ENCODE results near the gene DEPDC1B. TPM values are rescaled to one million over a fixed set of nuclear protein-coding genes. Genes with fewer than 3 reads are reported as not detected.

The DEPDC1B gene
- total and polyA plus RNA-seq, 2 experiments from 2014 or later: 38.3 to 67.9 TPM

DNA sequence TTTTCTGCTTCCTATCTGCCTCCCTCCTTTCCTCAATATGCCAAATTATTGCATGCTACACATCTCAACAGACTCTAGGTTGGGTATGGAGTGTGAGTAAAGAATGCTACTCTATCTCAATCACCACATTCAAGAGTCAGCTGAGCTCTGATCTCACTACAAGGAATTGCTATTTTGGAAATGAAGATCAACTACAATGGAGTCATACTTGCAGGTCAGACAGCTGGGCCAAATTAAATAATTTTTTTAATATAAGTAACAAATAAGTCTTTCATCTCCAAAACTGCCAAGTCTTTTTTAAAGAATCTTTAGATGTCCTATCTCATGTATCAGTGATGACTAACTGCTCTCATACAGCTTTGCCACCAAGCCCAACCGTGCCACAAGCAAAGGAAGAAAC is 64.0 kb downstream of the DEPDC1B start:
- Histone ChIP-seq H3K27ac (ENCODE audit: low read depth) (no peak overlapping the region), H3K36me3 (ENCODE audit: insufficient read depth) (no peaks in the 10 kb centered on the region; the same call in 1 of the 2 replicates), H3K4me2 (no peak overlapping the region), H3K4me1 (ENCODE audit: insufficient read depth) (no peaks in the 10 kb centered on the region), H3K4me3 (no peak overlapping the region), H2AFZ (no peak overlapping the region), H3F3A (replicated peaks; ENCODE audit: low read depth) (no peaks in the 10 kb centered on the region), H4K20me1 (replicated peaks; ENCODE audit: insufficient read depth) (no peaks in the 10 kb centered on the region), H3K9me2 (ENCODE audit: insufficient read depth) (no peaks in the 10 kb centered on the region), H3K79me2 (replicated peaks; ENCODE audit: insufficient read depth) (0 out of 2 replicates have a peak, but pooled peaks cover 5% of the 10 kb centered on the region), H3K27me3 (ENCODE audit: insufficient read depth) (no peaks in the 10 kb centered on the region)
- Mint-ChIP-seq H3K27me3 (ENCODE audit: insufficient read depth, low read depth, poor library complexity) (peaks cover 7% of the 10 kb centered on the region), H3K36me3 (ENCODE audit: low read depth) (peaks cover 43% of the 10 kb centered on the region), H3K4me3 (no peak overlapping the region), H3K27ac (no peak overlapping the region), H3K9me3 (no peaks in the 10 kb centered on the region), H3K4me1 (no peaks in the 10 kb centered on the region)
- no peak for TF ChIP-seq NANOG (IDR thresholded peaks at IDR 0.05; ENCODE audit: borderline replicate concordance)
- TF ChIP-seq, protein P1, sequence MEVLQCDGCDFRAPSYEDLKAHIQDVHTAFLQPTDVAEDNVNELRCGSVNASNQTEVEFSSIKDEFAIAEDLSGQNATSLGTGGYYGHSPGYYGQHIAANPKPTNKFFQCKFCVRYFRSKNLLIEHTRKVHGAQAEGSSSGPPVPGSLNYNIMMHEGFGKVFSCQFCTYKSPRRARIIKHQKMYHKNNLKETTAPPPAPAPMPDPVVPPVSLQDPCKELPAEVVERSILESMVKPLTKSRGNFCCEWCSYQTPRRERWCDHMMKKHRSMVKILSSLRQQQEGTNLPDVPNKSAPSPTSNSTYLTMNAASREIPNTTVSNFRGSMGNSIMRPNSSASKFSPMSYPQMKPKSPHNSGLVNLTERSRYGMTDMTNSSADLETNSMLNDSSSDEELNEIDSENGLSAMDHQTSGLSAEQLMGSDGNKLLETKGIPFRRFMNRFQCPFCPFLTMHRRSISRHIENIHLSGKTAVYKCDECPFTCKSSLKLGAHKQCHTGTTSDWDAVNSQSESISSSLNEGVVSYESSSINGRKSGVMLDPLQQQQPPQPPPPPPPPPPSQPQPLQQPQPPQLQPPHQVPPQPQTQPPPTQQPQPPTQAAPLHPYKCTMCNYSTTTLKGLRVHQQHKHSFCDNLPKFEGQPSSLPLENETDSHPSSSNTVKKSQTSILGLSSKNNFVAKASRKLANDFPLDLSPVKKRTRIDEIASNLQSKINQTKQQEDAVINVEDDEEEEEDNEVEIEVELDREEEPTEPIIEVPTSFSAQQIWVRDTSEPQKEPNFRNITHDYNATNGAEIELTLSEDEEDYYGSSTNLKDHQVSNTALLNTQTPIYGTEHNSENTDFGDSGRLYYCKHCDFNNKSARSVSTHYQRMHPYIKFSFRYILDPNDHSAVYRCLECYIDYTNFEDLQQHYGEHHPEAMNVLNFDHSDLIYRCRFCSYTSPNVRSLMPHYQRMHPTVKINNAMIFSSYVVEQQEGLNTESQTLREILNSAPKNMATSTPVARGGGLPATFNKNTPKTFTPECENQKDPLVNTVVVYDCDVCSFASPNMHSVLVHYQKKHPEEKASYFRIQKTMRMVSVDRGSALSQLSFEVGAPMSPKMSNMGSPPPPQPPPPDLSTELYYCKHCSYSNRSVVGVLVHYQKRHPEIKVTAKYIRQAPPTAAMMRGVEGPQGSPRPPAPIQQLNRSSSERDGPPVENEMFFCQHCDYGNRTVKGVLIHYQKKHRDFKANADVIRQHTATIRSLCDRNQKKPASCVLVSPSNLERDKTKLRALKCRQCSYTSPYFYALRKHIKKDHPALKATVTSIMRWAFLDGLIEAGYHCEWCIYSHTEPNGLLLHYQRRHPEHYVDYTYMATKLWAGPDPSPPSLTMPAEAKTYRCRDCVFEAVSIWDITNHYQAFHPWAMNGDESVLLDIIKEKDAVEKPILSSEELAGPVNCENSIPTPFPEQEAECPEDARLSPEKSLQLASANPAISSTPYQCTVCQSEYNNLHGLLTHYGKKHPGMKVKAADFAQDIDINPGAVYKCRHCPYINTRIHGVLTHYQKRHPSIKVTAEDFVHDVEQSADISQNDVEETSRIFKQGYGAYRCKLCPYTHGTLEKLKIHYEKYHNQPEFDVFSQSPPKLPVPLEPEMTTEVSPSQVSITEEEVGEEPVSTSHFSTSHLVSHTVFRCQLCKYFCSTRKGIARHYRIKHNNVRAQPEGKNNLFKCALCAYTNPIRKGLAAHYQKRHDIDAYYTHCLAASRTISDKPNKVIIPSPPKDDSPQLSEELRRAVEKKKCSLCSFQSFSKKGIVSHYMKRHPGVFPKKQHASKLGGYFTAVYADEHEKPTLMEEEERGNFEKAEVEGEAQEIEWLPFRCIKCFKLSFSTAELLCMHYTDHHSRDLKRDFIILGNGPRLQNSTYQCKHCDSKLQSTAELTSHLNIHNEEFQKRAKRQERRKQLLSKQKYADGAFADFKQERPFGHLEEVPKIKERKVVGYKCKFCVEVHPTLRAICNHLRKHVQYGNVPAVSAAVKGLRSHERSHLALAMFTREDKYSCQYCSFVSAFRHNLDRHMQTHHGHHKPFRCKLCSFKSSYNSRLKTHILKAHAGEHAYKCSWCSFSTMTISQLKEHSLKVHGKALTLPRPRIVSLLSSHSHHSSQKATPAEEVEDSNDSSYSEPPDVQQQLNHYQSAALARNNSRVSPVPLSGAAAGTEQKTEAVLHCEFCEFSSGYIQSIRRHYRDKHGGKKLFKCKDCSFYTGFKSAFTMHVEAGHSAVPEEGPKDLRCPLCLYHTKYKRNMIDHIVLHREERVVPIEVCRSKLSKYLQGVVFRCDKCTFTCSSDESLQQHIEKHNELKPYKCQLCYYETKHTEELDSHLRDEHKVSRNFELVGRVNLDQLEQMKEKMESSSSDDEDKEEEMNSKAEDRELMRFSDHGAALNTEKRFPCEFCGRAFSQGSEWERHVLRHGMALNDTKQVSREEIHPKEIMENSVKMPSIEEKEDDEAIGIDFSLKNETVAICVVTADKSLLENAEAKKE (CRISPR knock-in tag; IDR thresholded peaks at IDR 0.05): no peak
- TF ChIP-seq POLR2AphosphoS5 (IDR thresholded peaks at IDR 0.05; ENCODE audit: low read depth): no peak
- TF ChIP-seq, protein P2, sequence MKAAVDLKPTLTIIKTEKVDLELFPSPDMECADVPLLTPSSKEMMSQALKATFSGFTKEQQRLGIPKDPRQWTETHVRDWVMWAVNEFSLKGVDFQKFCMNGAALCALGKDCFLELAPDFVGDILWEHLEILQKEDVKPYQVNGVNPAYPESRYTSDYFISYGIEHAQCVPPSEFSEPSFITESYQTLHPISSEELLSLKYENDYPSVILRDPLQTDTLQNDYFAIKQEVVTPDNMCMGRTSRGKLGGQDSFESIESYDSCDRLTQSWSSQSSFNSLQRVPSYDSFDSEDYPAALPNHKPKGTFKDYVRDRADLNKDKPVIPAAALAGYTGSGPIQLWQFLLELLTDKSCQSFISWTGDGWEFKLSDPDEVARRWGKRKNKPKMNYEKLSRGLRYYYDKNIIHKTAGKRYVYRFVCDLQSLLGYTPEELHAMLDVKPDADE (IDR thresholded peaks at IDR 0.05): no peak
- TF ChIP-seq ZNF331 (CRISPR knock-in tag; IDR thresholded peaks at IDR 0.05; ENCODE audit: low read depth): no peak
- no peak for TF ChIP-seq JUNB (IDR thresholded peaks at IDR 0.05; ENCODE audit: unreplicated experiment)
- TF ChIP-seq, protein P3, sequence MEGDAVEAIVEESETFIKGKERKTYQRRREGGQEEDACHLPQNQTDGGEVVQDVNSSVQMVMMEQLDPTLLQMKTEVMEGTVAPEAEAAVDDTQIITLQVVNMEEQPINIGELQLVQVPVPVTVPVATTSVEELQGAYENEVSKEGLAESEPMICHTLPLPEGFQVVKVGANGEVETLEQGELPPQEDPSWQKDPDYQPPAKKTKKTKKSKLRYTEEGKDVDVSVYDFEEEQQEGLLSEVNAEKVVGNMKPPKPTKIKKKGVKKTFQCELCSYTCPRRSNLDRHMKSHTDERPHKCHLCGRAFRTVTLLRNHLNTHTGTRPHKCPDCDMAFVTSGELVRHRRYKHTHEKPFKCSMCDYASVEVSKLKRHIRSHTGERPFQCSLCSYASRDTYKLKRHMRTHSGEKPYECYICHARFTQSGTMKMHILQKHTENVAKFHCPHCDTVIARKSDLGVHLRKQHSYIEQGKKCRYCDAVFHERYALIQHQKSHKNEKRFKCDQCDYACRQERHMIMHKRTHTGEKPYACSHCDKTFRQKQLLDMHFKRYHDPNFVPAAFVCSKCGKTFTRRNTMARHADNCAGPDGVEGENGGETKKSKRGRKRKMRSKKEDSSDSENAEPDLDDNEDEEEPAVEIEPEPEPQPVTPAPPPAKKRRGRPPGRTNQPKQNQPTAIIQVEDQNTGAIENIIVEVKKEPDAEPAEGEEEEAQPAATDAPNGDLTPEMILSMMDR (conservative IDR thresholded peaks at IDR 0.05; ENCODE audit: low read depth in 2 of 2): no peak
- TF ChIP-seq, protein P4, sequence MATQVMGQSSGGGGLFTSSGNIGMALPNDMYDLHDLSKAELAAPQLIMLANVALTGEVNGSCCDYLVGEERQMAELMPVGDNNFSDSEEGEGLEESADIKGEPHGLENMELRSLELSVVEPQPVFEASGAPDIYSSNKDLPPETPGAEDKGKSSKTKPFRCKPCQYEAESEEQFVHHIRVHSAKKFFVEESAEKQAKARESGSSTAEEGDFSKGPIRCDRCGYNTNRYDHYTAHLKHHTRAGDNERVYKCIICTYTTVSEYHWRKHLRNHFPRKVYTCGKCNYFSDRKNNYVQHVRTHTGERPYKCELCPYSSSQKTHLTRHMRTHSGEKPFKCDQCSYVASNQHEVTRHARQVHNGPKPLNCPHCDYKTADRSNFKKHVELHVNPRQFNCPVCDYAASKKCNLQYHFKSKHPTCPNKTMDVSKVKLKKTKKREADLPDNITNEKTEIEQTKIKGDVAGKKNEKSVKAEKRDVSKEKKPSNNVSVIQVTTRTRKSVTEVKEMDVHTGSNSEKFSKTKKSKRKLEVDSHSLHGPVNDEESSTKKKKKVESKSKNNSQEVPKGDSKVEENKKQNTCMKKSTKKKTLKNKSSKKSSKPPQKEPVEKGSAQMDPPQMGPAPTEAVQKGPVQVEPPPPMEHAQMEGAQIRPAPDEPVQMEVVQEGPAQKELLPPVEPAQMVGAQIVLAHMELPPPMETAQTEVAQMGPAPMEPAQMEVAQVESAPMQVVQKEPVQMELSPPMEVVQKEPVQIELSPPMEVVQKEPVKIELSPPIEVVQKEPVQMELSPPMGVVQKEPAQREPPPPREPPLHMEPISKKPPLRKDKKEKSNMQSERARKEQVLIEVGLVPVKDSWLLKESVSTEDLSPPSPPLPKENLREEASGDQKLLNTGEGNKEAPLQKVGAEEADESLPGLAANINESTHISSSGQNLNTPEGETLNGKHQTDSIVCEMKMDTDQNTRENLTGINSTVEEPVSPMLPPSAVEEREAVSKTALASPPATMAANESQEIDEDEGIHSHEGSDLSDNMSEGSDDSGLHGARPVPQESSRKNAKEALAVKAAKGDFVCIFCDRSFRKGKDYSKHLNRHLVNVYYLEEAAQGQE (IDR thresholded peaks at IDR 0.05; ENCODE audit: unreplicated experiment): no peak
- no peak for TF ChIP-seq ZNF114 (CRISPR knock-in tag; IDR thresholded peaks at IDR 0.05)
- TF ChIP-seq CREB1 (CRISPR knock-in tag; IDR thresholded peaks at IDR 0.05; ENCODE audit: low read depth): no peak
- TF ChIP-seq STAT1 (IDR thresholded peaks at IDR 0.05; ENCODE audit: unreplicated experiment): no peak
- DNase-seq (ENCODE audit: low spot score): no peak
- no peak for ATAC-seq

All from GM23338 (cell line).